BJ (cell line): ENCODE data around the gene FAM168A. TPM values are rescaled to one million over a fixed set of nuclear protein-coding genes. Genes with fewer than 3 reads are reported as not detected.

Source experiments
- CTCF ChIA-PET: fragments of 350-600 bp; formaldehyde crosslinking; extraction: SDS; loops from one replicate; lab custom pipeline; 2021; ENCODE audit warnings: antibody characterized with exemption, inconsistent platforms; lab: Yijun Ruan, JAX
- POLR2A ChIA-PET: fragments of 300-600 bp; sonication (Branson Sonifier 250); formaldehyde crosslinking; extraction: SDS; loops from one replicate; lab custom pipeline; 2021; ENCODE audit warnings: antibody characterized with exemption; lab: Charles Lee
- DNase-seq: peaks from one replicate; pipeline ENCODE4 v3.0.0-alpha.2; 2011; ENCODE audit warnings: low read depth
- H3K27me3 ChIP-seq: 2 replicates; pipeline ENCODE4 v1.6.0; 2011; ENCODE audit warnings: low read length; ENCODE audit not compliant: control insufficient read depth, insufficient read depth
- H3K36me3 ChIP-seq: 2 replicates; pipeline ENCODE4 v1.5.1; 2011; ENCODE audit warnings: low read length; ENCODE audit not compliant: control insufficient read depth, insufficient read depth
- H3K4me3 ChIP-seq: 2 replicates; pipeline ENCODE4 v1.5.1; 2011; ENCODE audit warnings: low read depth, mild to moderate bottlenecking, control low read depth, low read length
- CTCF ChIP-seq: IDR thresholded peaks from 2 replicates; pipeline ENCODE4 v1.5.1; 2011; ENCODE audit warnings: low read depth, mild to moderate bottlenecking, control low read depth, inconsistent platforms, low read length, moderate library complexity; ENCODE audit not compliant: insufficient read depth
- polyA plus RNA-seq: library from polyadenylated mRNA; depleted of rRNA; stranded (reverse); fragments of >200 nt; gene quantifications from 2 replicates; pipeline ENCODE4 v1.2.3, GENCODE V29; 2011

Gene FAM168A
- polyA plus RNA-seq, 1 experiment, result 19.1 TPM

GRCh38 chr11:73531386-73531785 is 66.5 kb downstream of the FAM168A start:
- no peak for TF ChIP-seq CTCF
- POLR2A ChIA-PET, result no interaction called here
- H3K4me3 ChIP-seq, result no peak overlapping the region
- no peak for DNase-seq
- no peaks in the 10 kb centered on the region for H3K36me3 ChIP-seq
- H3K27me3 ChIP-seq, result no peaks in the 10 kb centered on the region
- CTCF ChIA-PET, result interaction anchor here (0.7 to 1.0 kb wide), 3 partner anchors 12 to 33 kb away, joined by 3 read pairs; no protein-coding TSS in a partner anchor

GRCh38 chr11:73530109-73530508 is 67.8 kb downstream of the FAM168A start:
- Histone ChIP-seq H3K27me3 (no peaks in the 10 kb centered on the region), H3K36me3 (no peaks in the 10 kb centered on the region), H3K4me3 (no peak overlapping the region)
- POLR2A ChIA-PET, result no interaction called here
- TF ChIP-seq CTCF, result peak; percentile 25; the same call in 1 of the 2 replicates
- DNase-seq, result no peak
- CTCF ChIA-PET, result no interaction called here

- ChIA-PET CTCF (interaction anchor here (1.0 to 2.1 kb wide), 5 partner anchors 11 to 97 kb away, joined by 3 to 6 read pairs (median 3); no protein-coding TSS in a partner anchor), POLR2A (no interaction called here)
- DNase-seq, result no peak
These were observed 68.7 kb downstream of the FAM168A start for GRCh38 chr11:73529204-73529530.

GRCh38 chr11:73528483-73529203 is 69.3 kb downstream of the FAM168A start:
- no peak for DNase-seq
- Histone ChIP-seq H3K27me3 (no peaks in the 10 kb centered on the region), H3K4me3 (no peak overlapping the region), H3K36me3 (no peaks in the 10 kb centered on the region)
- ChIA-PET POLR2A (no interaction called here), CTCF (interaction anchor here (1.0 to 2.1 kb wide), 5 partner anchors 11 to 97 kb away, joined by 3 to 6 read pairs (median 3); no protein-coding TSS in a partner anchor)
- no peak for TF ChIP-seq CTCF

More at GRCh38 chr11:73529204-73529530, 68.7 kb downstream of the FAM168A start:
- TF ChIP-seq CTCF, result no peak
- no peaks in the 10 kb centered on the region for H3K36me3 ChIP-seq
- no peaks in the 10 kb centered on the region for H3K27me3 ChIP-seq
- H3K4me3 ChIP-seq, result no peak overlapping the region

GRCh38 chr11:73528013-73528412 is 69.9 kb downstream of the FAM168A start:
- POLR2A ChIA-PET, result no interaction called here
- TF ChIP-seq CTCF, result no peak
- CTCF ChIA-PET, result interaction anchor here (1.0 to 2.1 kb wide), 3 partner anchors 11 to 22 kb away, joined by 3 to 6 read pairs (median 3); no protein-coding TSS in a partner anchor
- Histone ChIP-seq H3K4me3 (no peak overlapping the region), H3K27me3 (no peaks in the 10 kb centered on the region), H3K36me3 (no peaks in the 10 kb centered on the region)
- no peak for DNase-seq
